ENCODE data around the gene TLL2. TPM values are rescaled to one million over a fixed set of nuclear protein-coding genes. Genes with fewer than 3 reads are reported as not detected.

Gene TLL2
- polyA plus RNA-seq, 2 of the 4 experiments (the other 2 are of a cell fraction): 0.08 to 0.13 TPM

- H3K4me1 ChIP-seq: no peaks in the 10 kb centered on the region
- H3K4me2 ChIP-seq: no peak overlapping the region
- H3K27ac ChIP-seq: no peak overlapping the region
- no peak overlapping the region for H3K4me3 ChIP-seq
- WGBS (ENCODE audit: missing lambda C conversion rate): 35% methylated on average over 15 of the region's 15 CpGs
- no peak for TF ChIP-seq HEYL (CRISPR knock-in tag; IDR thresholded peaks at IDR 0.05)
- TF ChIP-seq HES2 (IDR thresholded peaks at IDR 0.05): no peak
- no peak for TF ChIP-seq NPAS2 (CRISPR knock-in tag; IDR thresholded peaks at IDR 0.05; ENCODE audit: borderline replicate concordance)
- TF ChIP-seq BCL3 (IDR thresholded peaks at IDR 0.05): no peak
- no peak for TF ChIP-seq EHF (CRISPR knock-in tag; IDR thresholded peaks at IDR 0.05)
- TF ChIP-seq ATOH8 (CRISPR knock-in tag; IDR thresholded peaks at IDR 0.05; ENCODE audit: low read depth): no peak
- TF ChIP-seq REST (IDR thresholded peaks at IDR 0.05): no peak
- no peak for TF ChIP-seq ZC3H11A (IDR thresholded peaks at IDR 0.05)
- no peak for TF ChIP-seq MAX (IDR thresholded peaks at IDR 0.05)
- TF ChIP-seq POLR2AphosphoS2 (conservative IDR thresholded peaks at IDR 0.05; ENCODE audit: low read length): no peak
- no peak for TF ChIP-seq EP300 (IDR thresholded peaks at IDR 0.05)
- no peak for TF ChIP-seq ZNF302 (CRISPR knock-in tag; IDR thresholded peaks at IDR 0.05)
- no peak for TF ChIP-seq RAD21 (conservative IDR thresholded peaks at IDR 0.05 in 1 of 2, IDR thresholded peaks at IDR 0.05 in 1 of 2)
- TF ChIP-seq TP53 (CRISPR knock-in tag; IDR thresholded peaks at IDR 0.05): no peak
- no peak for TF ChIP-seq NR3C1 (IDR thresholded peaks at IDR 0.05)
- TF ChIP-seq TFCP2L1 (CRISPR knock-in tag; IDR thresholded peaks at IDR 0.05): no peak
- DNase-seq (ENCODE audit: low read depth in 1 of 2, low spot score in 1 of 2) (no peak), ATAC-seq (no peak), FAIRE-seq (no peak)
- POLR2A ChIA-PET: no interaction called here
- no peaks in the 10 kb centered on the region for H3K9me3 ChIP-seq
- CTCF ChIA-PET: interaction anchor here (0.8 to 6.2 kb wide), 5 partner anchors 11 to 106 kb away, joined by 3 to 43 read pairs (median 3); partner anchors contain the start of gene TLL2
Observed at GRCh38 chr10:96407560-96408069, 106.1 kb downstream of the TLL2 start.

GRCh38 chr10:96406091-96406490, 107.6 kb downstream of the TLL2 start:
- no peak for DNase-seq (ENCODE audit: low read depth in 1 of 2, low spot score in 1 of 2)
- ChIA-PET POLR2A (no interaction called here), CTCF (interaction anchor here (3.5 to 6.2 kb wide), 2 partner anchors 10 to 35 kb away, joined by 10 to 43 read pairs; no protein-coding TSS in a partner anchor)
- Histone ChIP-seq H3K9me3 (no peaks in the 10 kb centered on the region), H3K4me1 (no peaks in the 10 kb centered on the region), H3K27ac (no peak overlapping the region), H3K4me3 (no peak overlapping the region), H3K4me2 (no peak overlapping the region)
- no peak for TF ChIP-seq HMGXB4 (CRISPR knock-in tag; IDR thresholded peaks at IDR 0.05; ENCODE audit: borderline replicate concordance)
- no peak for TF ChIP-seq ZFP36 (IDR thresholded peaks at IDR 0.05; ENCODE audit: borderline replicate concordance, partially characterized antibody)
- no peak for TF ChIP-seq TFCP2L1 (CRISPR knock-in tag; IDR thresholded peaks at IDR 0.05)
- no peak for TF ChIP-seq CHD2 (IDR thresholded peaks at IDR 0.05; ENCODE audit: low read length, partially characterized antibody)
- no peak for TF ChIP-seq KDM5A (IDR thresholded peaks at IDR 0.05)
- no peak for TF ChIP-seq ZSCAN20 (CRISPR knock-in tag; IDR thresholded peaks at IDR 0.05)
- no peak for FAIRE-seq
- 25% methylated on average over 5 of the region's 5 CpGs for WGBS (ENCODE audit: missing lambda C conversion rate)
- ATAC-seq: no peak
